HG03025 (cell line): ENCODE measurements around the gene YIPF3.
"Not testable (repeated sequence)": the region's sequence is repeated elsewhere in the genome, so short reads cannot be mapped to it uniquely, and the experiment has no call there.

Experiments
- ATAC-seq: cut with Tn5 transposase; IDR thresholded peaks from one replicate; pipeline ENCODE4 v1.9.1; 2021; ENCODE audit warnings: mild to moderate bottlenecking, moderate library complexity; ENCODE audit not compliant: unreplicated experiment, low FRiP score

Gene YIPF3

GRCh38 chr6:43509984-43510826 lies 6.5 kb downstream of the YIPF3 start, which contains the start of gene LRRC73:
LRRC73 (minus strand) TSS chr6:43510346; CDS start chr6:43509785, 561 bp downstream.
- ATAC-seq, result peak; percentile 67

GRCh38 chr6:43509142-43509983 lies 7.4 kb downstream of the YIPF3 start:
- peak; percentile 7 for ATAC-seq

GRCh38 chr6:43508481-43509141 lies 8.1 kb downstream of the YIPF3 start:
- ATAC-seq, result no peak

GRCh38 chr6:43506667-43507471 lies 9.9 kb downstream of the YIPF3 start:
- no peak for ATAC-seq

- ATAC-seq, result no peak
These were observed 10.6 kb downstream of the YIPF3 start for GRCh38 chr6:43506171-43506570.

- ATAC-seq, result no peak
These were observed 11.0 kb downstream of the YIPF3 start for GRCh38 chr6:43505718-43506117.

GRCh38 chr6:43504756-43505593 lies 11.8 kb downstream of the YIPF3 start:
- ATAC-seq, result no peak

GRCh38 chr6:43503443-43503842 lies 13.3 kb downstream of the YIPF3 start:
- ATAC-seq, result no peak

- ATAC-seq, result no peak
These were observed 14.1 kb downstream of the YIPF3 start for GRCh38 chr6:43502666-43503065.

- ATAC-seq, result no peak
These were observed 15.8 kb downstream of the YIPF3 start for GRCh38 chr6:43500921-43501320.

- no peak for ATAC-seq
These were observed 17.5 kb downstream of the YIPF3 start for GRCh38 chr6:43499028-43499815.

GRCh38 chr6:43498291-43498690 lies 18.4 kb downstream of the YIPF3 start:
- ATAC-seq, result not testable (repeated sequence)

- ATAC-seq, result no peak
These were observed 19.0 kb downstream of the YIPF3 start for GRCh38 chr6:43497689-43498088.

GRCh38 chr6:43497129-43497396 lies 19.7 kb downstream of the YIPF3 start:
- ATAC-seq, result no peak

GRCh38 chr6:43496370-43497128 lies 20.2 kb downstream of the YIPF3 start:
- no peak for ATAC-seq

GRCh38 chr6:43495409-43495941 lies 21.3 kb downstream of the YIPF3 start:
- ATAC-seq, result no peak

GRCh38 chr6:43494766-43495165 lies 22.0 kb downstream of the YIPF3 start:
- ATAC-seq, result no peak

GRCh38 chr6:43494321-43494720 lies 22.4 kb downstream of the YIPF3 start:
- no peak for ATAC-seq
